Measurements from ENCODE around the gene AFAP1L2. TPM values are rescaled to one million over a fixed set of nuclear protein-coding genes. Genes with fewer than 3 reads are reported as not detected.

Gene AFAP1L2
- total RNA-seq, 5 donors from 2014 or later (not counting 1 experiment from before 2014, with no cell fraction given): 1.0 to 3.8 (median 2.1) TPM

DNA sequence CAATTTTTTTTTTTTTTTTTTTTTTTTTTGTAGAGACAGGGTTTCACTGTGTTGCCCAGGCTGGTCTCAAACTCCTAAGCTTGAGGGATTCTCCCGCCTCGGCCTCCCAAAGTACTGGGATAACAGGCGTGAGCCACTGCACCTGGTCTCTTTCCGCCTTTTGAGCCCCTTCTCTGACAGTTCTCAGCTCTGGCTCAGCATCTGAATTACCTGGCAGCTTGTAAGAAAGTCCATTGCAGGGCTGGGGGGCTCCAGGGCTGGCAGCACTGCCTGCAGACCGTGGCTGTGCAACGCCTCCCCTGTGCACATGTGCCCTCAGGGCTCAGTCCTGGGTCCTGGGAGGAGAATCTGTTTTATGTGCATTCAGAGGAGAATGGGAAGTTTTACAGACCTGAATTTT, 127.6 kb downstream of the AFAP1L2 start:
- H3K27me3 ChIP-seq (replicated peaks in 1 of 2; ENCODE audit: control insufficient read depth in 2 of 2, extremely low read depth in 1 of 2, insufficient read depth in 2 of 2, low read length in 1 of 2): peaks cover 0 to 24% of the 10 kb centered on the region in 2 experiments
- H3K36me3 Mint-ChIP-seq: no peaks in the 10 kb centered on the region
- H3K27ac ChIP-seq (ENCODE audit: low read length): no peak overlapping the region
- no peaks in the 10 kb centered on the region for H3K36me3 ChIP-seq (ENCODE audit: control insufficient read depth in 2 of 2, extremely low read depth in 1 of 2, insufficient read depth in 1 of 2, low read length in 1 of 2)
- H3K4me3 Mint-ChIP-seq: no peak overlapping the region
- ChIA-PET CTCF (no interaction called here), POLR2A (interaction anchor here in 1 of 2 donors (0.6 kb wide), 1 partner anchor 22 kb away, joined by 6 read pairs; no protein-coding TSS in a partner anchor)
- ATAC-seq (replicated peaks in 1 of 4) (no peak), DNase-seq (no peak)
- 80% methylated on average over 6 of the region's 6 CpGs for WGBS (ENCODE audit: insufficient coverage)
- no peaks in the 10 kb centered on the region for H3K4me1 Mint-ChIP-seq
- H3K4me1 ChIP-seq (ENCODE audit: control insufficient read depth in 1 of 2, extremely low read depth in 1 of 2, insufficient read depth in 2 of 2, low read length in 2 of 2): no peaks in the 10 kb centered on the region
- H3K27ac Mint-ChIP-seq: no peak overlapping the region
- no peaks in the 10 kb centered on the region for H3K9me3 ChIP-seq
- H3K9me3 Mint-ChIP-seq: no peaks in the 10 kb centered on the region
- no peak overlapping the region for H3K4me3 ChIP-seq (ENCODE audit: control insufficient read depth in 1 of 2, extremely low read depth in 1 of 2, low read length in 1 of 2)
- peaks cover 10 to 22% of the 10 kb centered on the region in 2 donors for H3K27me3 Mint-ChIP-seq

DNA sequence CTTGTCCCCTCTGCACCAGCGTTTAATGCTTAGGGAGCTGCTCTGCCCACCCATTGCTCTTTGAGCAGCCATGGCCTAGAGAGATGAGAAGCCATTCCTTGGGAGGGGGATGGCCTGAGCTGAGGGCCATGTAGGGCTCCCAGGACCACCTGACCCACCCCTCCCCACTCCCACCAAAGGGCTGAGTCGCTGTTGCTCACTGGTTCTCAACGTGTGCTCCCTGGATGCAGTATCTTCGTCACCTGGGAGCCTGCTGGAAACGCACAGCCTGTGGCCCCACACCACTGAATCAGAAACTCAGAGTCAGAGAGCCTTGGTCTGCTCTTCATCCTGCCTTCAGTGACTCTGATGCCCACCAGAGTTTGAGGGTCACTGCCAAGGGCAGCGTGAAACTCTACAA, 128.2 kb downstream of the AFAP1L2 start:
- no peak for ATAC-seq (replicated peaks in 1 of 4)
- no peak overlapping the region for H3K4me3 ChIP-seq (ENCODE audit: control insufficient read depth in 1 of 2, extremely low read depth in 1 of 2, low read length in 1 of 2)

DNA sequence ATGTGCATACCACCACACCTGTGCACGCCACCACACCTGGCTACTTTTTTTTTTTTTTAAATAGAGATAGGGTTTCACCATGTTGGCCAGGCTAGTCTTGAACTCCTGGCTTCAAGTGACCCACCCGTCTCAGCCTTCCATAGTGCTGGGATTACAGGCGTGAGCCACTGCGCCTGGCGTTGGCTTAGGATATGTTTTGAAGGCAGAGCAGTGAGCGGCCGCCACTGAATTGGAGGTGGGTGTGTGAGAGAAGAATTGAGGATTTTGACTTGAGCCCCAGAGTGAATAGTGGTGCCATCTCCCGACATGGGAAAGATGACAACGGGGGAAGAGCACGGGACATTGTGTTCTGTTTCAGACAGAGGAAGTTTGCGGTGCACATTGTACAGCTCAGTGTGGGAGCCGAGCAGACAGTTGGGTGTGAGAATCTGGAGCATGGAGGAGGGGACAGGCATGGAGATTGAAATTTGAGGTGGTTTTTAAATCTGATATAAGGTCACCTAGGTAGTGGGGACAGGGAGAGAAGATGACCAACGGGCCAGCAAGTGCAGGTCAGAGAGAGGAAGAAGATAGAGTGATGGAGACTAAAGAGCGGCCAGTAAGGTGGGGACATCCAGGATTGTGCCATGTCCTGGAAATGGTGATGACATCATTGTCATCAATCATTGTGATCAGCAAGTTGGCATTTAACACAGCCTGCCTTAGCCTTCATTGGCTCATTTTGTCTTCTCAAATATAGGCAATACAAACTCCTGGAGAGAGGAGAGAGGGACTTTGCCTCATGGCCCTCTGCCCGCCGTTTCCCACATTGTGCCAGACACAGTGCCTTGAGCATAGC, 129.5 kb downstream of the AFAP1L2 start:
- Histone ChIP-seq H3K4me1 (ENCODE audit: control insufficient read depth in 1 of 2, extremely low read depth in 1 of 2, insufficient read depth in 2 of 2, low read length in 2 of 2) (no peaks in the 10 kb centered on the region), H3K36me3 (ENCODE audit: control insufficient read depth in 2 of 2, extremely low read depth in 1 of 2, insufficient read depth in 1 of 2, low read length in 1 of 2) (no peaks in the 10 kb centered on the region), H3K9me3 (no peaks in the 10 kb centered on the region), H3K27ac (ENCODE audit: low read length) (no peak overlapping the region), H3K4me3 (ENCODE audit: control insufficient read depth in 1 of 2, extremely low read depth in 1 of 2, low read length in 1 of 2) (no peak overlapping the region), H3K27me3 (replicated peaks in 1 of 2; ENCODE audit: control insufficient read depth in 2 of 2, extremely low read depth in 1 of 2, insufficient read depth in 2 of 2, low read length in 1 of 2) (peaks cover 0 to 17% of the 10 kb centered on the region in 2 experiments)
- Mint-ChIP-seq H3K27me3 (peaks cover 10 to 22% of the 10 kb centered on the region in 2 donors), H3K9me3 (no peaks in the 10 kb centered on the region), H3K4me3 (no peak overlapping the region), H3K27ac (no peak overlapping the region), H3K4me1 (no peaks in the 10 kb centered on the region), H3K36me3 (no peaks in the 10 kb centered on the region)
- ChIA-PET CTCF (no interaction called here), POLR2A (no interaction called here)
- WGBS (ENCODE audit: insufficient coverage): 87% methylated on average over 13 of the region's 16 CpGs
- ATAC-seq (replicated peaks in 1 of 4) (no peak), DNase-seq (no peak)

More for the DNA sequence above, 128.2 kb downstream of the AFAP1L2 start:
- no peak for DNase-seq
- ChIA-PET POLR2A (no interaction called here), CTCF (no interaction called here)
- peaks cover 0 to 19% of the 10 kb centered on the region in 2 experiments for H3K27me3 ChIP-seq (replicated peaks in 1 of 2; ENCODE audit: control insufficient read depth in 2 of 2, extremely low read depth in 1 of 2, insufficient read depth in 2 of 2, low read length in 1 of 2)
- WGBS (ENCODE audit: insufficient coverage): 94% methylated on average over 4 of the region's 6 CpGs
- Mint-ChIP-seq H3K4me1 (no peaks in the 10 kb centered on the region), H3K27me3 (peaks cover 10 to 22% of the 10 kb centered on the region in 2 donors), H3K9me3 (no peaks in the 10 kb centered on the region), H3K27ac (no peak overlapping the region), H3K4me3 (no peak overlapping the region), H3K36me3 (no peaks in the 10 kb centered on the region)
- H3K9me3 ChIP-seq: no peaks in the 10 kb centered on the region
- H3K4me1 ChIP-seq (ENCODE audit: control insufficient read depth in 1 of 2, extremely low read depth in 1 of 2, insufficient read depth in 2 of 2, low read length in 2 of 2): no peaks in the 10 kb centered on the region
- H3K27ac ChIP-seq (ENCODE audit: low read length): no peak overlapping the region
- no peaks in the 10 kb centered on the region for H3K36me3 ChIP-seq (ENCODE audit: control insufficient read depth in 2 of 2, extremely low read depth in 1 of 2, insufficient read depth in 1 of 2, low read length in 1 of 2)

DNA sequence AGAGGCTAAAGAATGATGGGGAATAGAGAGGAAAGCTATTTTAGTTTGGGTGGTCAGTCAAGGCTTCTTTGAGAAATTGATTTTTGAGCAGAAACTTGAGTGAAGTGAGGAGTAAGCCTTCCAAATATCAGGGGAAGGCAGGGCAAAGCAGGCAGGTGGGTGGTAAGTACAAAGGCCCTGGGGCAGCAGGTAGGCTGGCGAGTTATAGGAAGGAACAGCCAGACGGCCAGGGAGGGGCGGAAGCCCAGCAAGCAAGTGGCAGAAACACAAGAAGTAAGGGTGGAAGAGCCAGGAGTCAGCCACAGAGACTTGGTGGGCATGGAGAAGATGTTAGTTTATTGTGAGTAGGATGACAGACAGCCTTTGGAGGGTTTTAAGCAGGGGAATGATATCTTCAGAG, 130.4 kb downstream of the AFAP1L2 start:
- Histone ChIP-seq H3K36me3 (ENCODE audit: control insufficient read depth in 2 of 2, extremely low read depth in 1 of 2, insufficient read depth in 1 of 2, low read length in 1 of 2) (no peaks in the 10 kb centered on the region), H3K27ac (ENCODE audit: low read length) (no peak overlapping the region), H3K9me3 (no peaks in the 10 kb centered on the region), H3K4me1 (ENCODE audit: control insufficient read depth in 1 of 2, extremely low read depth in 1 of 2, insufficient read depth in 2 of 2, low read length in 2 of 2) (no peaks in the 10 kb centered on the region), H3K27me3 (replicated peaks in 1 of 2; ENCODE audit: control insufficient read depth in 2 of 2, extremely low read depth in 1 of 2, insufficient read depth in 2 of 2, low read length in 1 of 2) (peaks cover 0 to 14% of the 10 kb centered on the region in 2 experiments), H3K4me3 (ENCODE audit: control insufficient read depth in 1 of 2, extremely low read depth in 1 of 2, low read length in 1 of 2) (no peak overlapping the region)
- no peaks in the 10 kb centered on the region for H3K4me1 Mint-ChIP-seq
- H3K4me3 Mint-ChIP-seq: no peak overlapping the region
- no peak overlapping the region for H3K27ac Mint-ChIP-seq
- 79% methylated on average over 3 of the region's 3 CpGs for WGBS (ENCODE audit: insufficient coverage)
- H3K27me3 Mint-ChIP-seq: peaks cover 10 to 22% of the 10 kb centered on the region in 2 donors
- ChIA-PET POLR2A (no interaction called here), CTCF (no interaction called here)
- ATAC-seq (replicated peaks in 1 of 4) (no peak), DNase-seq (no peak)
- no peaks in the 10 kb centered on the region for H3K9me3 Mint-ChIP-seq
- H3K36me3 Mint-ChIP-seq: no peaks in the 10 kb centered on the region

DNA sequence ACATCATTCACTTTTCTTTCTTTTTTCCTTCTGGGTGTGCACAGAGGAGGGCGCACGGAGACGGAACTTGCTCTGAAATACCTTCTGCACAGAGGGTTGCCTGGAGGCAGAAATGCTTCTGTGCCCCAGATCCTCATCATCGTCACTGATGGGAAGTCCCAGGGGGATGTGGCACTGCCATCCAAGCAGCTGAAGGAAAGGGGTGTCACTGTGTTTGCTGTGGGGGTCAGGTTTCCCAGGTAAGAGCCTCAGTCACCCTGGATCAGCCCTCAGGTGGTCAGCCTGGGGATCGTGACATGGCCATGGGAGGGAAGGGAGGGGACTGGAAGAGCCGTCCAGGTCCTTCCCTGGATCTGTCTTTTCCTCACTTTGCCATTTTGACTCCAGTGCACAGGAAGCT, 131.6 kb downstream of the AFAP1L2 start:
- Mint-ChIP-seq H3K4me1 (no peaks in the 10 kb centered on the region), H3K27ac (no peak overlapping the region), H3K27me3 (peaks cover 9 to 13% of the 10 kb centered on the region in 2 donors), H3K9me3 (no peaks in the 10 kb centered on the region), H3K36me3 (no peaks in the 10 kb centered on the region), H3K4me3 (no peak overlapping the region)
- no peak overlapping the region for H3K4me3 ChIP-seq (ENCODE audit: control insufficient read depth in 1 of 2, extremely low read depth in 1 of 2, low read length in 1 of 2)
- ChIA-PET CTCF (interaction anchor here in 1 of 2 donors (0.7 kb wide), 1 partner anchor 178 kb away, joined by 3 read pairs; no protein-coding TSS in a partner anchor), POLR2A (no interaction called here)
- ATAC-seq (replicated peaks in 1 of 4) (no peak), DNase-seq (no peak)
- H3K36me3 ChIP-seq (ENCODE audit: control insufficient read depth in 2 of 2, extremely low read depth in 1 of 2, insufficient read depth in 1 of 2, low read length in 1 of 2): no peaks in the 10 kb centered on the region
- H3K27ac ChIP-seq (ENCODE audit: low read length): no peak overlapping the region
- H3K4me1 ChIP-seq (ENCODE audit: control insufficient read depth in 1 of 2, extremely low read depth in 1 of 2, insufficient read depth in 2 of 2, low read length in 2 of 2): no peaks in the 10 kb centered on the region
- H3K27me3 ChIP-seq (replicated peaks in 1 of 2; ENCODE audit: control insufficient read depth in 2 of 2, extremely low read depth in 1 of 2, insufficient read depth in 2 of 2, low read length in 1 of 2): peaks cover 0 to 3% of the 10 kb centered on the region in 2 experiments
- H3K9me3 ChIP-seq: no peaks in the 10 kb centered on the region
- WGBS (ENCODE audit: insufficient coverage): 89% methylated on average over 5 of the region's 6 CpGs

DNA sequence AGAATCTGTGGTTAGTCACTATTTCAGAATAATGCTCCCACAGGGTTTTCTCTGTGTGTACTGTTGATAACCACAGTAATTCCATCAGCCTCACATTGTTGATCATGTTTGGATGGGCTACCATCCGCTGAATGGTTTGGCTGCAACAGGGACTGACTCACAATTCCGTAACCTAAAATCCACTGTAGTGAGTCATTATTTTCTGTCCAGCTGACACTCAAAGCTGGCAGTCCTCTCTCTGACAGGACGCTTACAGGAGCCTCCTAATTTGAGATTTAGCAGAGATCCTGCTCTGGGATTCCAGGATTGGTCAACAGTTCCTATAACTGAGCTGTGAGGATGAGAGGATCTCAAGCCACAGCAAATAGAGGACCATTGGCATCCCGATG, 132.5 kb downstream of the AFAP1L2 start:
- no peak overlapping the region for H3K4me3 Mint-ChIP-seq
- no peaks in the 10 kb centered on the region for H3K9me3 Mint-ChIP-seq
- 77% methylated on average over 3 of the region's 4 CpGs for WGBS (ENCODE audit: insufficient coverage)
- no peaks in the 10 kb centered on the region for H3K4me1 ChIP-seq (ENCODE audit: control insufficient read depth in 1 of 2, extremely low read depth in 1 of 2, insufficient read depth in 2 of 2, low read length in 2 of 2)
- H3K27ac Mint-ChIP-seq: no peak overlapping the region
- no peaks in the 10 kb centered on the region for H3K36me3 Mint-ChIP-seq
- H3K27me3 ChIP-seq (replicated peaks in 1 of 2; ENCODE audit: control insufficient read depth in 2 of 2, extremely low read depth in 1 of 2, insufficient read depth in 2 of 2, low read length in 1 of 2): peaks cover 0 to 3% of the 10 kb centered on the region in 2 experiments
- ChIA-PET CTCF (interaction anchor here in 1 of 2 donors (0.5 kb wide), 1 partner anchor 9 kb away, joined by 5 read pairs; no protein-coding TSS in a partner anchor), POLR2A (no interaction called here)
- H3K9me3 ChIP-seq: no peaks in the 10 kb centered on the region
- H3K27ac ChIP-seq (ENCODE audit: low read length): no peak overlapping the region
- no peaks in the 10 kb centered on the region for H3K36me3 ChIP-seq (ENCODE audit: control insufficient read depth in 2 of 2, extremely low read depth in 1 of 2, insufficient read depth in 1 of 2, low read length in 1 of 2)
- DNase-seq (no peak), ATAC-seq (replicated peaks in 1 of 4) (no peak)
- H3K4me3 ChIP-seq (ENCODE audit: control insufficient read depth in 1 of 2, extremely low read depth in 1 of 2, low read length in 1 of 2): no peak overlapping the region
- H3K4me1 Mint-ChIP-seq: no peaks in the 10 kb centered on the region
- peaks cover 5 to 9% of the 10 kb centered on the region in 2 donors for H3K27me3 Mint-ChIP-seq

Data from T-cell (primary cell).